CD14-positive monocyte (primary cell): ENCODE data around the gene BDH1. TPM values are rescaled to one million over a fixed set of nuclear protein-coding genes. Genes with fewer than 3 reads are reported as not detected.

ENCODE experiments used
- DNase-seq, 3 donors: peaks; one replicate each; pipeline ENCODE4 v3.0.0-alpha.2; 2011 to 2022
- H2AFZ ChIP-seq: 2 replicates; pipeline ENCODE4 v1.6.0; 2012; ENCODE audit warnings: mild to moderate bottlenecking, low read depth, low read length, inconsistent platforms; ENCODE audit not compliant: insufficient read depth, poor library complexity, severe bottlenecking
- H3K27ac ChIP-seq, 2 donors: 1 replicate in 1 of 2; 2 replicates in 1 of 2; pipeline ENCODE4 v1.5.1; 2012 to 2013; ENCODE audit warnings: low read length in 2 of 2, control low read depth in 1 of 2, inconsistent platforms in 1 of 2, low read depth in 1 of 2, mild to moderate bottlenecking in 1 of 2
- H3K27me3 ChIP-seq, 2 donors: one replicate each; pipeline versions ENCODE4 v1.6.0 to v1.6.1; 2011 to 2013; ENCODE audit warnings: low read length in 2 of 2; ENCODE audit not compliant: control insufficient read depth in 2 of 2, insufficient read depth in 2 of 2
- H3K36me3 ChIP-seq, 2 donors: replicated peaks in 1 of 2; 1 replicate in 1 of 2; 2 replicates in 1 of 2; pipeline versions ENCODE4 v1.5.1 to v1.6.1; 2012 to 2013; ENCODE audit warnings: low read length in 2 of 2, control low read depth in 1 of 2, inconsistent platforms in 1 of 2, mild to moderate bottlenecking in 1 of 2; ENCODE audit not compliant: insufficient read depth in 2 of 2, control insufficient read depth in 1 of 2
- H3K4me1 ChIP-seq, 2 donors: 1 replicate in 1 of 2; 2 replicates in 1 of 2; pipeline versions ENCODE4 v1.5.1 to v1.6.1; 2012 to 2013; ENCODE audit warnings: low read length in 2 of 2, control low read depth in 1 of 2, inconsistent platforms in 1 of 2, mild to moderate bottlenecking in 1 of 2, moderate library complexity in 1 of 2; ENCODE audit not compliant: insufficient read depth in 2 of 2, control insufficient read depth in 1 of 2
- H3K4me2 ChIP-seq: replicated peaks from 2 replicates; pipeline ENCODE3; 2012; ENCODE audit warnings: low read length, moderate library complexity, mild to moderate bottlenecking; ENCODE audit not compliant: poor library complexity, severe bottlenecking; ENCODE audit errors: extremely low read depth
- H3K4me3 ChIP-seq, 3 experiments: fragments of 200-600 bp in 1 of 3; sonication (generic) in 1 of 3; replicated peaks in 1 of 3; 1 replicate in 2 of 3; 2 replicates in 1 of 3; pipeline ENCODE4 v1.5.1; 2011 to 2013; ENCODE audit warnings: low read length in 3 of 3, mild to moderate bottlenecking in 3 of 3, control low read depth in 2 of 3, low read depth in 2 of 3, inconsistent platforms in 1 of 3, moderate library complexity in 1 of 3
- H3K79me2 ChIP-seq: 2 replicates; pipeline ENCODE4 v1.6.0; 2012; ENCODE audit warnings: mild to moderate bottlenecking, control low read depth, inconsistent platforms, low read length, moderate library complexity; ENCODE audit not compliant: insufficient read depth
- H3K9ac ChIP-seq: 2 replicates; pipeline ENCODE4 v1.6.0; 2017; ENCODE audit warnings: low read length, mild to moderate bottlenecking; ENCODE audit not compliant: insufficient read depth, poor library complexity, severe bottlenecking
- H3K9me3 ChIP-seq, 2 donors: replicated peaks in 1 of 2; 1 replicate in 1 of 2; 2 replicates in 1 of 2; pipeline versions ENCODE4 v1.5.1 to v1.6.1; 2012 to 2013; ENCODE audit warnings: low read length in 2 of 2, control low read depth in 1 of 2; ENCODE audit not compliant: control insufficient read depth in 1 of 2, insufficient read depth in 1 of 2
- H4K20me1 ChIP-seq: 2 replicates; pipeline ENCODE4 v1.6.0; 2012; ENCODE audit warnings: mild to moderate bottlenecking, low read length, control low read depth, moderate library complexity; ENCODE audit not compliant: insufficient read depth
- H3K27ac Mint-ChIP-seq, 7 donors: one replicate each; pipeline ENCODE4 v1.8.0; 2020; ENCODE audit warnings: mild to moderate bottlenecking in 7 of 7, mixed read lengths in 7 of 7, moderate library complexity in 6 of 7, inconsistent platforms in 2 of 7
- H3K27me3 Mint-ChIP-seq, 3 donors: one replicate each; pipeline ENCODE4 v1.8.0; 2021 to 2022; ENCODE audit warnings: low read depth in 3 of 3, mild to moderate bottlenecking in 3 of 3, mixed read lengths in 3 of 3, moderate library complexity in 3 of 3, inconsistent platforms in 1 of 3
- H3K36me3 Mint-ChIP-seq, 2 donors: one replicate each; pipeline ENCODE4 v1.8.0; 2020; ENCODE audit warnings: mixed read lengths in 2 of 2, inconsistent platforms in 1 of 2, mild to moderate bottlenecking in 1 of 2
- H3K4me1 Mint-ChIP-seq: one replicate; pipeline ENCODE4 v1.8.0; 2020; ENCODE audit warnings: mild to moderate bottlenecking, mixed read lengths
- H3K4me3 Mint-ChIP-seq, 2 donors: one replicate each; pipeline ENCODE4 v1.8.0; 2020; ENCODE audit warnings: mild to moderate bottlenecking in 2 of 2, mixed read lengths in 2 of 2, moderate library complexity in 1 of 2
- H3K9me3 Mint-ChIP-seq, 7 donors: one replicate each; pipeline ENCODE4 v1.8.0; 2020 to 2022; ENCODE audit warnings: mixed read lengths in 7 of 7, mild to moderate bottlenecking in 6 of 7, moderate library complexity in 6 of 7, inconsistent platforms in 2 of 7
- WGBS: methylation state at CpG from one replicate; pipeline ENCODE4 v1.1.5; 2013; ENCODE audit warnings: missing lambda C conversion rate; ENCODE audit not compliant: insufficient coverage; 5-methylcytosine and 5-hydroxymethylcytosine counted together
- intact Hi-C, 2 donors: fragments of 100-400 bp; cut with micrococcal nuclease; formaldehyde crosslinking; loops; one replicate each; pipeline versions ENCODE4 v1.15.0 to v1.15.1; 2023
- polyA plus RNA-seq, 3 donors: library from polyadenylated mRNA; depleted of rRNA in 1 of 3; unstranded in 2 of 3; stranded (reverse) in 1 of 3; fragments of 300-500 nt in 2 of 3; fragments of >200 nt in 1 of 3; fragmentation: Illumina TruSeq in 2 of 3; gene quantifications; 1 replicate in 2 of 3; 2 replicates in 1 of 3; pipeline ENCODE4 v1.2.3, GENCODE V29; 2012 to 2021
- TF ChIP-seq, protein P1 (sequence below): fragments of 200-600 bp; IDR thresholded peaks from one replicate; pipeline ENCODE4 v1.8.0; 2022; ENCODE audit warnings: antibody characterized with exemption, mild to moderate bottlenecking

The BDH1 gene
- polyA plus RNA-seq, 3 donors: 2.8 to 5.3 (median 5.2) TPM

DNA sequence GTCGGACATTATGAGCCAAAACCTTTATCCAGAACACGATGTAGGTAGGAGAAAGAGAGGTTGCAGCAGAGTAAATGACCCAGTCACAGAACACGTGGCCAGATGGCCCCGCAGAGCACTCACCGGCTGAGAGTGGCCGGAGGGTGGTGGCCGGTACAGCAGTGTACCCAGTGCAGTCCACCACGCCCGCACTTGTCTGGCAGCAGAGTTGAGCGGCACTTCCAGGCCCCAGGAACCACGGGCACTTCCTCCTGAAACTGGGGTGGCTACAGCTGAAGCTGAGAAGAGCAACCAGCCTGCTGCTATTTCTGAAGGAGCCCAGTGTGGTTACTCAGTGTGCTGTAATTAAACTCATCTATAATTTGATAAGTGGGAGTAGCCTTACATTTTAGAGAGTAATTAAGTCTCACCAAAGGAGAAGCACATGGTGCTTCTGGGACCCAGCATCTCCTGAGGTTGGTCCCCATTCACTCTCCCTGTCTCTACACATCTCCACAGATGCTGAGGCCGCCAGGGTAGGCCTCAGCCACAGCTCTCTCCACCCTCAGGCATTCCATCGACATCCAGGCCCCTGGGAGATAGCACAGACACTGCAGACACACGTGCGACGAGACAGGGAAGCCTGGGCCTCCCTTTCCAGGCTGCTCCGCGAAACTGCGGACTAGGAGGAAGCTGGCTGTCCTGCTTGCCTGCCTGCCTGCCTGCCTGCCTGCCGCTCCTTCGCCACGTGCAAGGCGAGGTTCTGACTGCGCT, 49.8 kb downstream of the BDH1 start:
- peaks cover 13% of the 10 kb centered on the region for H3K4me1 Mint-ChIP-seq
- Histone ChIP-seq H3K27ac (no peak overlapping the region), H3K4me3 (no peak overlapping the region), H3K27me3 (peaks cover 0 to 3% of the 10 kb centered on the region in 2 donors), H3K9ac (no peak overlapping the region), H3K9me3 (peaks cover 0 to 5% of the 10 kb centered on the region in 2 donors), H3K4me2 (no peak overlapping the region), H4K20me1 (no peaks in the 10 kb centered on the region), H2AFZ (no peak overlapping the region), H3K36me3 (no peaks in the 10 kb centered on the region), H3K79me2 (no peaks in the 10 kb centered on the region), H3K4me1 (peaks cover 14 to 18% of the 10 kb centered on the region in 2 donors)
- H3K36me3 Mint-ChIP-seq: no peaks in the 10 kb centered on the region
- intact Hi-C loops: no loop called here
- H3K9me3 Mint-ChIP-seq: no peaks in the 10 kb centered on the region
- peaks cover 2 to 5% (median 3%) of the 10 kb centered on the region in 3 donors for H3K27me3 Mint-ChIP-seq
- no peak for DNase-seq
- TF ChIP-seq, protein P1, sequence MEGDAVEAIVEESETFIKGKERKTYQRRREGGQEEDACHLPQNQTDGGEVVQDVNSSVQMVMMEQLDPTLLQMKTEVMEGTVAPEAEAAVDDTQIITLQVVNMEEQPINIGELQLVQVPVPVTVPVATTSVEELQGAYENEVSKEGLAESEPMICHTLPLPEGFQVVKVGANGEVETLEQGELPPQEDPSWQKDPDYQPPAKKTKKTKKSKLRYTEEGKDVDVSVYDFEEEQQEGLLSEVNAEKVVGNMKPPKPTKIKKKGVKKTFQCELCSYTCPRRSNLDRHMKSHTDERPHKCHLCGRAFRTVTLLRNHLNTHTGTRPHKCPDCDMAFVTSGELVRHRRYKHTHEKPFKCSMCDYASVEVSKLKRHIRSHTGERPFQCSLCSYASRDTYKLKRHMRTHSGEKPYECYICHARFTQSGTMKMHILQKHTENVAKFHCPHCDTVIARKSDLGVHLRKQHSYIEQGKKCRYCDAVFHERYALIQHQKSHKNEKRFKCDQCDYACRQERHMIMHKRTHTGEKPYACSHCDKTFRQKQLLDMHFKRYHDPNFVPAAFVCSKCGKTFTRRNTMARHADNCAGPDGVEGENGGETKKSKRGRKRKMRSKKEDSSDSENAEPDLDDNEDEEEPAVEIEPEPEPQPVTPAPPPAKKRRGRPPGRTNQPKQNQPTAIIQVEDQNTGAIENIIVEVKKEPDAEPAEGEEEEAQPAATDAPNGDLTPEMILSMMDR: no peak
- 69% methylated on average over 20 of the region's 24 CpGs for WGBS
- H3K4me3 Mint-ChIP-seq: no peak overlapping the region
- no peak overlapping the region for H3K27ac Mint-ChIP-seq

DNA sequence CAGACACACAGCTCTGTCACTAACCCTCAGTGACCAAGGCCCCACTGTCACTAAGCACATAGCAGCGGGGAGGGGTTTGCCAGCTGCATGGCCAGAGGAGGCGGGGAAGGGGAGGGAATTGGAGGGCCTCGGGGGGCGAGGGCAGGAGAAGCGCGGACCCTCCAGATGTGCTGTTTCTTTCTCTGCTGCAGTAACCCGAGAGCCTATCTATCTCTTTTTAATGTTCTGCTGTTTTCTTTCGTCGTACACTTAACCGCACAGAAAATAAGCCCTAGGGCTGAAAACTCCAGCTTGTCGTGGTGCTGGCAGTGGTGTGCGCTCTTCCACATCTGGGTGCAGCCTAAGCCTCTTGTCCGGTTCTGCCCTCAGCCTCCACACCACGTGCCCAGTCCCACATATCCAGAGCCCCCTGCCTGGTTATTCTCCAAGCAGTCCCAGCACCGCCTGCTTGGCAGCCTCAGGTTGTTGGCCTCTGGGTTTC, 51.1 kb downstream of the BDH1 start:
- intact Hi-C loops: no loop called here
- peaks cover 0 to 3% (median 0%) of the 10 kb centered on the region in 7 donors for H3K9me3 Mint-ChIP-seq
- TF ChIP-seq, protein P1: no peak
- H3K4me3 Mint-ChIP-seq: no peak overlapping the region
- H3K27ac Mint-ChIP-seq: peak overlapping the region in 1 of 7 donors; percentile 8
- no peaks in the 10 kb centered on the region for H4K20me1 ChIP-seq
- H3K27me3 ChIP-seq: no peaks in the 10 kb centered on the region
- H3K4me3 ChIP-seq: no peak overlapping the region
- 95% methylated on average over 12 of the region's 15 CpGs for WGBS
- H3K4me1 ChIP-seq: peaks cover 7 to 11% of the 10 kb centered on the region in 2 donors
- H3K27me3 Mint-ChIP-seq: peaks cover 0 to 6% (median 3%) of the 10 kb centered on the region in 3 donors
- H3K36me3 Mint-ChIP-seq: no peaks in the 10 kb centered on the region
- H3K4me1 Mint-ChIP-seq: peaks cover 8% of the 10 kb centered on the region
- no peak overlapping the region for H3K9ac ChIP-seq
- no peaks in the 10 kb centered on the region for H3K36me3 ChIP-seq
- H3K4me2 ChIP-seq: no peak overlapping the region
- H2AFZ ChIP-seq: no peak overlapping the region
- H3K9me3 ChIP-seq: peaks cover 0 to 5% of the 10 kb centered on the region in 2 donors
- H3K79me2 ChIP-seq: no peaks in the 10 kb centered on the region
- H3K27ac ChIP-seq: no peak overlapping the region
- DNase-seq: no peak
